Astrocyte of the spinal cord (primary cell): ENCODE results near the gene MCU.

Experiments
- DNase-seq: peaks from one replicate; pipeline ENCODE4 v3.0.0; 2011; ENCODE audit warnings: low read depth, low spot score
- H3K4me3 ChIP-seq: 2 replicates; pipeline ENCODE4 v1.5.1; 2011; ENCODE audit warnings: low read depth, mild to moderate bottlenecking, low read length, moderate library complexity
- in situ Hi-C: cut with HindIII; loops from 2 replicates; pipeline ENCODE4 v1.10.0; 2017; ENCODE audit warnings: low sequenced_read_pairs
- TF ChIP-seq, protein P1 (sequence below): IDR thresholded peaks from 2 replicates; pipeline ENCODE4 v1.5.1; 2012; ENCODE audit warnings: low read depth, mild to moderate bottlenecking, low read length, inconsistent platforms

MCU gene

DNA sequence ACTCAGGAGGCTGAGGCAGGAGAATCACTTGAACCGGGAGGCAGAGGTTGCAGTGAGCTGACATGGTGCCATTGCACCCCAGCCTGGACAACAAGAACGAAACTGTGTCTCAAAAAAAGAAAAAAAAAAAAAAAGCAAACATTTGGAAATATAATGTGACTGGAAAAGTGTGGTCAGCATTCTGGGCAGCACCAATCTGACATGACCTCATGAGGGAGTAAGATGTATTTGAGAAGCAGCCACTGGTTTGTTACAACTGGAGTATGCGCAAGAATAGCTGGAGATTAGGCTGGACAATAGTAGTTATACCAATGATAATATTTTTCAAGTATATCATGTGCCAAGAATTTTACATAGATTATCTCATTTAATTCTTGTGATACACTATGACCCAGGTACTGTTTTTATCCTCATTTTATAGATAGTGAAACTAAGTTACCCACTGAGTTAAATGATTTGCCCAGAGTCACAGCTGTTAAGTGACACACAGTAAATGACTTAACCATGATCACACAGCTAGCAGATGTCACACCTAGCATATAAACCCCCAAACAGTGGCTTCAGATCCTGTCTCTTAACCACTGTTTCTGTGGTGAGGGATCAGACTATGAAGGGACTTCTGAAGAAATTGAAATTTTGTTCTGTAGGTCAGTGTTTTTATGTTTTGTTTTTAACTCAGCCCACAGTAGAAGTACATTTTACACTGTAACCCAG, 11.1 kb downstream of the MCU start:
- TF ChIP-seq, protein P1, sequence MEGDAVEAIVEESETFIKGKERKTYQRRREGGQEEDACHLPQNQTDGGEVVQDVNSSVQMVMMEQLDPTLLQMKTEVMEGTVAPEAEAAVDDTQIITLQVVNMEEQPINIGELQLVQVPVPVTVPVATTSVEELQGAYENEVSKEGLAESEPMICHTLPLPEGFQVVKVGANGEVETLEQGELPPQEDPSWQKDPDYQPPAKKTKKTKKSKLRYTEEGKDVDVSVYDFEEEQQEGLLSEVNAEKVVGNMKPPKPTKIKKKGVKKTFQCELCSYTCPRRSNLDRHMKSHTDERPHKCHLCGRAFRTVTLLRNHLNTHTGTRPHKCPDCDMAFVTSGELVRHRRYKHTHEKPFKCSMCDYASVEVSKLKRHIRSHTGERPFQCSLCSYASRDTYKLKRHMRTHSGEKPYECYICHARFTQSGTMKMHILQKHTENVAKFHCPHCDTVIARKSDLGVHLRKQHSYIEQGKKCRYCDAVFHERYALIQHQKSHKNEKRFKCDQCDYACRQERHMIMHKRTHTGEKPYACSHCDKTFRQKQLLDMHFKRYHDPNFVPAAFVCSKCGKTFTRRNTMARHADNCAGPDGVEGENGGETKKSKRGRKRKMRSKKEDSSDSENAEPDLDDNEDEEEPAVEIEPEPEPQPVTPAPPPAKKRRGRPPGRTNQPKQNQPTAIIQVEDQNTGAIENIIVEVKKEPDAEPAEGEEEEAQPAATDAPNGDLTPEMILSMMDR, result no peak
- in situ Hi-C loops, result no loop called here
- H3K4me3 ChIP-seq, result no peak overlapping the region
- no peak for DNase-seq

DNA sequence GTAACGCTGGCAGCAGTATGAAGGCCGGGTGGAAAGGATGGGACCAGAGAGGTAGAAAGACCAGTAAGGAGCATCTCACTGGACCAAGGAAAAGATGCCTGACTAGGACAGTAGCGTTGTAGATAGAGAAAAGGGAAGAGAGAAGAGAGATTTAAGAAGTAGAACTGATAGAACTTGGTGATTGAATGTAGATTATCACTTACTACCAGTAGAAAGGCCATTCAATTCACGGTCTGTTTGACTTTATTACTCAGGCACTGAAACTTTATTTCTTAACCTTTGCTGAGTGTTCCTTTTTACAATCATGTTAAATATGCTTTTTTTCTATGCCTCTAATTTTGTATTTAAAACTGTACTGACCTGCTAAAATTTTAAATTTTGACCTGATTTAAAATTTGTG, 12.2 kb downstream of the MCU start:
- in situ Hi-C loops, result no loop called here
- H3K4me3 ChIP-seq, result no peak overlapping the region
- TF ChIP-seq, protein P1, result no peak
- no peak for DNase-seq

DNA sequence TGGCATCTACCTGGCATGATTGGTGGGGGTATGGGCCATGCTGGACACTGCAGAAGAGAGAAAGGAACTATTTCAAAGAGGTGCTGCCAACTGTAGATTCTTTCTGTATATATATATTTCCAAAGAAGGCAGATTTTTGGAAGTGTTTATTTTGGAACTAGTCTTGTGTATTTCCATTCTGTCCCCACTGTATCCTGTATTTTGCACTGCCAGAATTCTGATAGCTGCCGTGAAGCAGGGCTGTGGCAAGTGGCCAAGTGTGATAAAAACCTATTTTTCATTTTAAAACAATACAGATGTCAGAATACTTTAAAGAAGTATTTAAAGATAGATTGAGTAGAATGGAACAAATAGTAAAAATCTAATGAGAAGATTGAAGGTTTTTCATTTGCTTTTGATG, 17.1 kb downstream of the MCU start:
- TF ChIP-seq, protein P1, result no peak
- no peak overlapping the region for H3K4me3 ChIP-seq
- no peak for DNase-seq
- in situ Hi-C loops, result no loop called here

DNA sequence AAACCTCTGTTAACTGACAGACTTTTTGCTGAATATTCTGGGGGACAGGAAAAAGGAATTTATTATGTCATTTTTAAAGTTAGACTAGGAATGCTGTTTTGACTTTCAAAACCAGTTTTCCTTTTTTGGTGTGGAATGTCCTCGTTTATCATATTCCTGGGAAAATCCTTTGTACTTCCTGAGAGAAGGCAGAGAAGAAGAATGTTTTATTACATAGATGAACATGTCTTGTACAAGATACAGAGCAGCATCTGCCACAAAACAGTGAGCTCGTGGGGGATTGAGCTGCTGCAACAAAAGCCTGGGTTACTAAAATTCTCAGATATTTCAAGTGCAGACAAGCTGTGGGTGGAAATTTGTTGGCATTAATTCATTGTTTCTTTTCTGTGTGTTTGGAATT, 20.2 kb downstream of the MCU start:
- TF ChIP-seq, protein P1, result no peak
- peak; percentile 35 for DNase-seq
- H3K4me3 ChIP-seq, result no peak overlapping the region
- in situ Hi-C loops, result no loop called here

DNA sequence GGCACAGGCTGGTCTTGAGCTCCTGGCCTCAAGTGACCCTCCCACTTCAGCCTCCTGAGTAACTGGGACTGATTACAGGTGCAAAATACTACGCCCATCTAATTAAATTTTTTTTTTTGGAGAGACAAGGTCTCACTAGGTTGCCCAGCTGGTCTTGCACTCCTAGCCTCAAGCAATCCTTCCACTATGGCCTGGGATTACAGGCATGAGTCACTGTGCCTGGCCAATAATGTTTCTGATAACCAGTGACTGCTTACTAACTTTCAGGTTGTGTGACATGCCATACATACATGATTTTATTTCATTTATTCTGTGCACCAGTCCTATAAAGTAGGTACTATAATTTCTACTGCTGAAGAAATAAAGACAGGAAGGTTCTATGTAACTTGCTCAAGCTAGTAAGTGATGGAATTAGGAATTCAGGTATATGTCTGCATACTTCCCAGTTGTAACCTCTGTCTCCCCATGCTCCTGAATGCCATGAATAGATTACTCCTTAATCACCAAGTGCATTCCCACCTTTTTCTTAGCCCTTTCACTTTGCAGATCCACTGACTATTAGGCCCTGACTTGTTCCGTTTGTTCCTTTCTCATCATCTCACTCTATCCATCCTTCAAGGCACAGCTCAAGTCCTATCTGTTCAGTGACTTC, 28.1 kb downstream of the MCU start:
- no peak overlapping the region for H3K4me3 ChIP-seq
- in situ Hi-C loops, result no loop called here
- no peak for DNase-seq
- TF ChIP-seq, protein P1, result no peak

DNA sequence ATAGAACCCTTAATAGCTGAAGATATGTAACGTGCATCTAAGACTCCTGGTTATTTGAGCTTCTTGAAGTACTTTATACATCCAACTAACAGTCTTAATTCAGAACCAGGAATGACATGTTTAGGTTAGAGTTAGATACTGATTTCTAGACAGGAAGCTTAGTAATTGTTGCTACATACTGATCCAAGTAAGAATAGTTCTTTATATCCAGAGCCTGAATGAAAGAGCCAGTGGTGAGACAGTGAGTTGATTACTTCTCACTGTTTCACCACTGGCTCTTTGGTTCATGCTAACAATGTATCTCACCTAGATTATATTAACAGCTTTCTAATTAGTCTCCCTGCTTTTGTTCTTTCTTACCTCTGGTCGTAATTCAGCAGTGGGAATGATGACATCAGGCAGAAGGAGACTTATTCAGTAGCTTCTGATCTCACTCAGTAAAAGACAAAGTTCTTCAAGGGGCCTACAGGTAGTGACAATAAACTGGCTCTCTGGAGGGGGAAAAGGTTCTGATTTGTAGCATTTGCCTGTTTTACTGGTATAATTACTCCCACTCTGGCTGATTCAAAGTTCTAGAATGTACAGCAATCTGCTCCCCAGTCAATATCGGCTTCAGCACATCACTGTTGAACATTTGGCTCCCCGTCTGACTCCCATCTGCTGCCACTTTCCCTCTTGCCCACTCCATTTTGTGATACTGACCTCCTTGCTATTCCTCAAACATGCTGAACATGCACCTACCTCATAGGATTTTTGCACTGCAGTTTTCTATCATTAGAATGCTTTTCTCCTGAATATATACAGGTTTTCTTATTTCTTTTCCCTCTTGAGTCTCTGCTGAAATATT, 29.1 kb downstream of the MCU start:
- in situ Hi-C loops, result no loop called here
- no peak overlapping the region for H3K4me3 ChIP-seq
- no peak for DNase-seq
- TF ChIP-seq, protein P1, result no peak
